Measurements from ENCODE around the gene CCNB3. TPM values are rescaled to one million over a fixed set of nuclear protein-coding genes. Genes with fewer than 3 reads are reported as not detected.

Gene CCNB3
- 1.5 TPM for polyA plus RNA-seq (2012; ENCODE audit: insufficient read depth, insufficient read length, low read depth)

GRCh38 chrX:50204364-50204899 lies at the start of gene CCNB3:
TSS of gene CCNB3 (plus strand) at chrX:50204765. CDS start at chrX:50285164, 80,399 bp downstream.
- Histone ChIP-seq H3K36me3 (no peaks in the 10 kb centered on the region), H3K27me3 (no peaks in the 10 kb centered on the region), H3K4me3 (ENCODE audit: low read depth, low read length) (peak within 1 kb of the TSS; percentile 38), H3K4me1 (peaks cover 16% of the 10 kb centered on the region), H3K9me3 (no peaks in the 10 kb centered on the region)
- peak; percentile 70 for DNase-seq
- TF ChIP-seq CTCF (IDR thresholded peaks at IDR 0.05; ENCODE audit: low read depth, low read length): peak; percentile 74

GRCh38 chrX:50157545-50158135 lies 46.9 kb upstream of the CCNB3 start:
- DNase-seq: no peak
- no peaks in the 10 kb centered on the region for H3K9me3 ChIP-seq
- TF ChIP-seq CTCF (IDR thresholded peaks at IDR 0.05; ENCODE audit: low read depth, low read length): no peak

GRCh38 chrX:50158593-50158992 lies 46.0 kb upstream of the CCNB3 start:
- H3K4me3 ChIP-seq (ENCODE audit: low read depth, low read length): no peak overlapping the region
- no peak for TF ChIP-seq CTCF (IDR thresholded peaks at IDR 0.05; ENCODE audit: low read depth, low read length)
- no peaks in the 10 kb centered on the region for H3K9me3 ChIP-seq
- no peaks in the 10 kb centered on the region for H3K4me1 ChIP-seq
- DNase-seq: no peak
- no peaks in the 10 kb centered on the region for H3K36me3 ChIP-seq
- H3K27me3 ChIP-seq: no peaks in the 10 kb centered on the region

More at GRCh38 chrX:50157545-50158135, 46.9 kb upstream of the CCNB3 start:
- Histone ChIP-seq H3K27me3 (no peaks in the 10 kb centered on the region), H3K4me3 (ENCODE audit: low read depth, low read length) (no peak overlapping the region), H3K36me3 (no peaks in the 10 kb centered on the region), H3K4me1 (no peaks in the 10 kb centered on the region)

GRCh38 chrX:50161127-50161526 lies 43.4 kb upstream of the CCNB3 start:
- Histone ChIP-seq H3K9me3 (no peaks in the 10 kb centered on the region), H3K4me1 (no peaks in the 10 kb centered on the region), H3K4me3 (ENCODE audit: low read depth, low read length) (no peak overlapping the region), H3K36me3 (no peaks in the 10 kb centered on the region), H3K27me3 (no peaks in the 10 kb centered on the region)
- no peak for DNase-seq
- no peak for TF ChIP-seq CTCF (IDR thresholded peaks at IDR 0.05; ENCODE audit: low read depth, low read length)

- no peaks in the 10 kb centered on the region for H3K36me3 ChIP-seq
- no peaks in the 10 kb centered on the region for H3K9me3 ChIP-seq
- no peak for DNase-seq
- no peaks in the 10 kb centered on the region for H3K27me3 ChIP-seq
- no peak overlapping the region for H3K4me3 ChIP-seq (ENCODE audit: low read depth, low read length)
- no peaks in the 10 kb centered on the region for H3K4me1 ChIP-seq
- TF ChIP-seq CTCF (IDR thresholded peaks at IDR 0.05; ENCODE audit: low read depth, low read length): no peak
Measured at GRCh38 chrX:50165727-50166126, 38.8 kb upstream of the CCNB3 start.

- H3K27me3 ChIP-seq: no peaks in the 10 kb centered on the region
- no peaks in the 10 kb centered on the region for H3K9me3 ChIP-seq
- H3K4me1 ChIP-seq: no peaks in the 10 kb centered on the region
- TF ChIP-seq CTCF (IDR thresholded peaks at IDR 0.05; ENCODE audit: low read depth, low read length): no peak
- H3K4me3 ChIP-seq (ENCODE audit: low read depth, low read length): no peak overlapping the region
- DNase-seq: no peak
- no peaks in the 10 kb centered on the region for H3K36me3 ChIP-seq
Measured at GRCh38 chrX:50167366-50167765, 37.2 kb upstream of the CCNB3 start.
